ENCODE measurements around the gene COL4A4. TPM values are rescaled to one million over a fixed set of nuclear protein-coding genes. Genes with fewer than 3 reads are reported as not detected.
"Not testable (repeated sequence)": the region's sequence is repeated elsewhere in the genome, so short reads cannot be mapped to it uniquely, and the experiment has no call there.

Gene COL4A4
- polyA plus RNA-seq, 2 of the 4 experiments (the other 2 are of a cell fraction), result 1.7 to 6.8 TPM

DNA sequence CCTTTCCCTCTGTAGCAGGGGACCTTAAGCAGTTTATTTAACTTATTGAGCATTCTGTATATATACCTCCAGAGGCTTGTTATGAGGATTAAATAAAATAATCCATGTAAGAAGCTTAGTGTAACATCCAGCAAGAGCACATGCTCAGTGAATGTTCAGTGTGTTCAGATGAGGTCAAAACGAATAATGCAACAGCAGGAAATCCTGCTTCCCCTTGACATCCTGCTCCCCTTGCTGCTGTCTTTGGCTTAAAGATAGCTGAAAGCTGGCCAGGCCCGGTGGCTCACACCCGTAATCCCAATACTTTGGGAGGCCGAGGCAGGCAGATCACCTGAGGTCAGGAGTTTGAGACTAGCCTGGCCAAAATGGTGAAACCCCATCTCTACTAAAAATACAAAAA, 68.7 kb downstream of the COL4A4 start (continued):
- TF ChIP-seq REST (IDR thresholded peaks at IDR 0.05), result no peak

GRCh38 chr2:227082286-227082685, 81.7 kb downstream of the COL4A4 start:
- DNase-seq (ENCODE audit: low read depth in 1 of 2, low spot score in 1 of 2) (no peak), ATAC-seq (no peak), FAIRE-seq (no peak)
- Histone ChIP-seq H3K4me1 (no peaks in the 10 kb centered on the region), H3K4me3 (no peak overlapping the region), H3K4me2 (no peak overlapping the region), H3K9me3 (no peaks in the 10 kb centered on the region), H3K27ac (no peak overlapping the region)
- 28% methylated on average over 1 of the region's 1 CpG for WGBS (ENCODE audit: missing lambda C conversion rate)
- TF ChIP-seq HEYL (CRISPR knock-in tag; IDR thresholded peaks at IDR 0.05) (no peak), CHD2 (IDR thresholded peaks at IDR 0.05; ENCODE audit: low read length, partially characterized antibody) (no peak), FOSL2 (IDR thresholded peaks at IDR 0.05) (no peak), FOSL2 (CRISPR knock-in tag; IDR thresholded peaks at IDR 0.05) (no peak)
- ChIA-PET POLR2A (no interaction called here), CTCF (interaction anchor here (1.0 kb wide), 1 partner anchor 25 kb away, joined by 3 read pairs; no protein-coding TSS in a partner anchor)

DNA sequence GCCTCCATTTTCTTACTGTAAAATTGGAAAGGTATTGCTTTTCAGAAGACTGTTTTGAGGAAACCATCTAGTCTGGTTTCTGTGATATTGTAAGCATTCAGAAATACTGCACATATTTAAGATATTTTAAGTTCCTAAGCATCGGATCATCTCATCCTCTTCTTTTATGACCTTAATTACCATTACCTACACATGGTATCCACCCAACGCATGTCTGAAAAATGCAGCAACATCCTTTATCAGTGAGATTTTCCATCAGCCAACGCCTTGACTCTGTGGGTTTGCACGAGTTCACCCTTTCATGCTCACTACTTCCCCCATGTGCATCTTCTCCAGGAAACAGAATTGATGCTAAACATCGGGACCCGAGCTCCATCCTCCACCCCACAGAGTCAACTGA, 84.3 kb downstream of the COL4A4 start:
- WGBS (ENCODE audit: missing lambda C conversion rate), result 81% methylated on average over 6 of the region's 6 CpGs
- DNase-seq (ENCODE audit: low read depth in 1 of 2, low spot score in 1 of 2) (no peak), FAIRE-seq (no peak), ATAC-seq (no peak)
- ChIA-PET CTCF (no interaction called here), POLR2A (no interaction called here)
- no peak overlapping the region for H3K4me2 ChIP-seq
- H3K4me3 ChIP-seq, result no peak overlapping the region
- TF ChIP-seq, protein P1, sequence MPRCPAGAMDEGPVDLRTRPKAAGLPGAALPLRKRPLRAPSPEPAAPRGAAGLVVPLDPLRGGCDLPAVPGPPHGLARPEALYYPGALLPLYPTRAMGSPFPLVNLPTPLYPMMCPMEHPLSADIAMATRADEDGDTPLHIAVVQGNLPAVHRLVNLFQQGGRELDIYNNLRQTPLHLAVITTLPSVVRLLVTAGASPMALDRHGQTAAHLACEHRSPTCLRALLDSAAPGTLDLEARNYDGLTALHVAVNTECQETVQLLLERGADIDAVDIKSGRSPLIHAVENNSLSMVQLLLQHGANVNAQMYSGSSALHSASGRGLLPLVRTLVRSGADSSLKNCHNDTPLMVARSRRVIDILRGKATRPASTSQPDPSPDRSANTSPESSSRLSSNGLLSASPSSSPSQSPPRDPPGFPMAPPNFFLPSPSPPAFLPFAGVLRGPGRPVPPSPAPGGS (IDR thresholded peaks at IDR 0.05), result no peak
- TF ChIP-seq EHMT2 (IDR thresholded peaks at IDR 0.05; ENCODE audit: low read depth) (no peak), POLR2AphosphoS2 (conservative IDR thresholded peaks at IDR 0.05; ENCODE audit: low read length) (no peak), NPAS2 (CRISPR knock-in tag; IDR thresholded peaks at IDR 0.05; ENCODE audit: borderline replicate concordance) (no peak), EP300 (IDR thresholded peaks at IDR 0.05) (no peak), JUN (IDR thresholded peaks at IDR 0.05) (no peak), MYC (IDR thresholded peaks at IDR 0.05; ENCODE audit: borderline replicate concordance, low read length) (no peak)
- no peak overlapping the region for H3K27ac ChIP-seq
- H3K9me3 ChIP-seq, result no peaks in the 10 kb centered on the region
- no peaks in the 10 kb centered on the region for H3K4me1 ChIP-seq

DNA sequence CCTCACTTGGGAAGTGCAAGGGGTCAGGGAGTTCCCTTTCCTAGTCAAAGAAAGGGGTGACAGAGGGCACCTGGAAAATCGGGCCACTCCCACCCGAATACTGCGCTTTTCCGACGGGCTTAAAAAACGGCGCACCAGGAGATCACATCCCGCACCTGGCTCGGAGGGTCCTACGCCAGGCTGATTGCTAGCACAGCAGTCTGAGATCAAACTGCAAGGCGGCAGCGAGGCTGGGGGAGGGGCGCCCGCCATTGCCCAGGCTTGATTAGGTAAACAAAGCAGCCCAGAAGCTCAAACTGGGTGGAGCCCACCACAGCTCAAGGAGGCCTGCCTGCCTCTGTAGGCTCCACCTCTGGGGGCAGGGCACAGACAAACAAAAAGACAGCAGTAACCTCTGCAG, 98.9 kb downstream of the COL4A4 start:
- H3K4me3 ChIP-seq; H3K4me1 ChIP-seq; ATAC-seq; POLR2A ChIA-PET; DNase-seq (ENCODE audit: low read depth in 1 of 2, low spot score in 1 of 2); H3K4me2 ChIP-seq; CTCF ChIA-PET; FAIRE-seq; H3K27ac ChIP-seq; H3K9me3 ChIP-seq: not testable (repeated sequence)
- 89% methylated on average over 13 of the region's 14 CpGs for WGBS (ENCODE audit: missing lambda C conversion rate)

GRCh38 chr2:227058888-227059399, 105.1 kb downstream of the COL4A4 start:
- no peak overlapping the region for H3K4me3 ChIP-seq
- no peak overlapping the region for H3K4me2 ChIP-seq
- ATAC-seq, result no peak
- CTCF ChIA-PET, result no interaction called here
- WGBS (ENCODE audit: missing lambda C conversion rate), result 75% methylated on average over 5 of the region's 5 CpGs
- FAIRE-seq, result no peak
- POLR2A ChIA-PET, result no interaction called here
- H3K4me1 ChIP-seq, result no peaks in the 10 kb centered on the region
- no peak overlapping the region for H3K27ac ChIP-seq
- no peaks in the 10 kb centered on the region for H3K9me3 ChIP-seq
- DNase-seq (ENCODE audit: low read depth in 1 of 2, low spot score in 1 of 2), result no peak
- TF ChIP-seq FOSB (CRISPR knock-in tag; IDR thresholded peaks at IDR 0.05), result no peak
- no peak for TF ChIP-seq HES2 (IDR thresholded peaks at IDR 0.05)
- no peak for TF ChIP-seq E2F6 (IDR thresholded peaks at IDR 0.05; ENCODE audit: borderline replicate concordance, low read depth)
- TF ChIP-seq ESRRA (IDR thresholded peaks at IDR 0.05; ENCODE audit: borderline replicate concordance, low read length), result no peak
- no peak for TF ChIP-seq CHD4 (IDR thresholded peaks at IDR 0.05; ENCODE audit: borderline replicate concordance)
- no peak for TF ChIP-seq RNF2 (IDR thresholded peaks at IDR 0.05; ENCODE audit: borderline replicate concordance, low read depth)
- TF ChIP-seq POLR2A (IDR thresholded peaks at IDR 0.05; ENCODE audit: low read length), result no peak
- no peak for TF ChIP-seq FOXS1 (CRISPR knock-in tag; IDR thresholded peaks at IDR 0.05)
- TF ChIP-seq JUNB (IDR thresholded peaks at IDR 0.05), result no peak
- TF ChIP-seq GATA3 (IDR thresholded peaks at IDR 0.05; ENCODE audit: borderline replicate concordance), result no peak
- TF ChIP-seq MAX (IDR thresholded peaks at IDR 0.05), result no peak
- TF ChIP-seq, protein P1 (IDR thresholded peaks at IDR 0.05), result no peak
